CD1c-positive myeloid dendritic cell (primary cell): ENCODE measurements around the gene FMO2.

Experiments
- DNase-seq: peaks from one replicate; pipeline ENCODE4 v3.0.0-alpha.2; 2016; ENCODE audit errors: extremely low spot score

The FMO2 gene

GRCh38 chr1:171256940-171257606 lies 72.0 kb downstream of the FMO2 start:
- no peak for DNase-seq

GRCh38 chr1:171257607-171258076 lies 72.5 kb downstream of the FMO2 start:
- DNase-seq, result no peak

GRCh38 chr1:171258429-171258828 lies 73.3 kb downstream of the FMO2 start:
- DNase-seq, result no peak

GRCh38 chr1:171258943-171259342 lies 73.8 kb downstream of the FMO2 start:
- no peak for DNase-seq
